Spleen (tissue), 11 donors: ENCODE data around the gene UBE2E2. TPM values are rescaled to one million over a fixed set of nuclear protein-coding genes. Genes with fewer than 3 reads are reported as not detected.

ENCODE experiments used
- DNase-seq: peaks from one replicate; pipeline ENCODE4 v3.0.0-alpha.2; 2020
- H3K27ac ChIP-seq, 8 donors: fragments of 200-600 bp; sonication (generic) in 7 of 8; 1 replicate in 4 of 8; 2 replicates in 4 of 8; pipeline versions ENCODE4 v1.5.0 to v1.8.0; 2016 to 2021; ENCODE audit warnings: inconsistent platforms in 4 of 8, mild to moderate bottlenecking in 4 of 8, moderate library complexity in 1 of 8
- H3K27me3 ChIP-seq, 7 donors: fragments of 200-600 bp; sonication (generic) in 6 of 7; replicated peaks in 1 of 7; 1 replicate in 4 of 7; 2 replicates in 3 of 7; pipeline versions ENCODE4 v1.5.0 to v1.8.0; 2016 to 2021; ENCODE audit warnings: inconsistent platforms in 3 of 7, mild to moderate bottlenecking in 1 of 7
- H3K36me3 ChIP-seq, 6 donors: fragments of 200-600 bp; sonication (generic) in 5 of 6; 1 replicate in 4 of 6; 2 replicates in 2 of 6; pipeline versions ENCODE4 v1.5.0 to v1.8.0; 2016 to 2021; ENCODE audit warnings: inconsistent platforms in 2 of 6
- H3K4me1 ChIP-seq, 6 donors: fragments of 200-600 bp; sonication (generic) in 5 of 6; 1 replicate in 3 of 6; 2 replicates in 3 of 6; pipeline versions ENCODE4 v1.5.0 to v1.8.0; 2016 to 2021; ENCODE audit warnings: inconsistent platforms in 3 of 6
- H3K4me3 ChIP-seq, 8 donors: fragments of 200-600 bp; sonication (generic) in 7 of 8; 1 replicate in 4 of 8; 2 replicates in 4 of 8; pipeline versions ENCODE4 v1.5.0 to v1.8.0; 2016 to 2021; ENCODE audit warnings: inconsistent platforms in 4 of 8, mild to moderate bottlenecking in 4 of 8, moderate library complexity in 2 of 8
- H3K9me3 ChIP-seq, 8 donors: fragments of 200-600 bp; sonication (generic) in 7 of 8; 1 replicate in 4 of 8; 2 replicates in 4 of 8; pipeline versions ENCODE4 v1.5.0 to v1.8.0; 2016 to 2021; ENCODE audit warnings: inconsistent platforms in 4 of 8
- CTCF ChIP-seq, 11 experiments: fragments of 200-600 bp in 7 of 11; fragments of 450-650 bp in 4 of 11; sonication (generic) in 4 of 11; IDR thresholded peaks in 8 of 11; conservative IDR thresholded peaks in 3 of 11; 1 replicate in 7 of 11; 2 replicates in 4 of 11; pipeline versions ENCODE4 v1.4.0 to v1.8.0; 2016 to 2021; ENCODE audit warnings: antibody characterized with exemption in 11 of 11, inconsistent platforms in 4 of 11, mild to moderate bottlenecking in 1 of 11
- POLR2A ChIP-seq, 3 donors: fragments of 450-650 bp; IDR thresholded peaks; one replicate each; pipeline ENCODE4 v1.5.1; 2017; ENCODE audit warnings: antibody characterized with exemption in 3 of 3, mild to moderate bottlenecking in 1 of 3
- POLR2AphosphoS5 ChIP-seq, 3 donors: sonication (generic); formaldehyde crosslinking; IDR thresholded peaks; one replicate each; pipeline ENCODE4 v1.5.1; 2017; ENCODE audit warnings: antibody characterized with exemption in 3 of 3
- WGBS, 5 donors: extraction: QIAGEN DNeasy Blood & Tissue Kit in 3 of 5; methylation state at CpG; one replicate each; pipeline versions ENCODE4 v1.1.5 to v1.1.7; 2013 to 2018; 5-methylcytosine and 5-hydroxymethylcytosine counted together
- intact Hi-C: fragments of 100-400 bp; cut with DNase I; formaldehyde crosslinking; loops from one replicate; pipeline ENCODE4 v1.15.0; 2023; ENCODE audit warnings: low total_unique reads
- polyA plus RNA-seq, 3 donors: library from polyadenylated mRNA; stranded (reverse); fragments of 200-250 nt; gene quantifications; one replicate each; pipeline ENCODE4 v1.2.1, GENCODE V29; 2013
- total RNA-seq, 7 donors: library from RNA; depleted of rRNA in 3 of 7; stranded (reverse); fragments of >200 nt in 3 of 7; fragmentation: NEBNext Ultra II Directional in 4 of 7; extraction: Animal tissue kit (Norgen Biotek cat#: 25700) in 4 of 7; gene quantifications; one replicate each; pipeline versions ENCODE4 v1.1.0 to v1.2.1, GENCODE V29; 2016 to 2021
- donor health status: healthy with polysubstance abuse.
- donor health status: DM: no; HTN: no; CAD: no; lungs with moderate emphysema.
- donor health status: DM: no; HTN: no; CAD: no.
- donor health status: Bipolar disorder and iron deficiency.
- donor health status: healthy.
- donor health status: DM: no; HTN: no; CAD: no.
- donor health status: DM: yes; HTN: yes; CAD: no.

Gene UBE2E2
- total and polyA plus RNA-seq, 10 donors = 27.9 to 87.6 (median 41.2) TPM

- no peak for TF ChIP-seq POLR2A (IDR thresholded peaks at IDR 0.05)
- TF ChIP-seq CTCF (IDR thresholded peaks at IDR 0.05 in 8 of 11, conservative IDR thresholded peaks at IDR 0.05 in 3 of 11) = no peak
- TF ChIP-seq POLR2AphosphoS5 (IDR thresholded peaks at IDR 0.05) = no peak
- H3K27me3 ChIP-seq = no peaks in the 10 kb centered on the region
- no peak for DNase-seq
- H3K4me1 ChIP-seq = no peaks in the 10 kb centered on the region
- WGBS, 5 donors = 58 to 71% (median 64%) methylated on average over 4 of the region's 4 CpGs
- peaks cover 0 to 38% (median 27%) of the 10 kb centered on the region in 8 donors for H3K9me3 ChIP-seq
- H3K4me3 ChIP-seq = no peak overlapping the region
- intact Hi-C loops = no loop called here
- peaks cover 0 to 11% (median 0%) of the 10 kb centered on the region in 6 donors for H3K36me3 ChIP-seq
- H3K27ac ChIP-seq = no peak overlapping the region
These were observed 271.6 kb downstream of the UBE2E2 start for GRCh38 chr3:23474580-23475357.

- H3K4me1 ChIP-seq = no peaks in the 10 kb centered on the region
- no peaks in the 10 kb centered on the region for H3K27me3 ChIP-seq
- TF ChIP-seq POLR2A (IDR thresholded peaks at IDR 0.05) (no peak), POLR2AphosphoS5 (IDR thresholded peaks at IDR 0.05) (no peak), CTCF (IDR thresholded peaks at IDR 0.05 in 8 of 11, conservative IDR thresholded peaks at IDR 0.05 in 3 of 11) (no peak)
- DNase-seq = no peak
- H3K4me3 ChIP-seq = no peak overlapping the region
- H3K36me3 ChIP-seq = peaks cover 0 to 17% (median 0%) of the 10 kb centered on the region in 6 donors
- intact Hi-C loops = no loop called here
- 88 to 96% (median 92%) methylated on average over 2 of the region's 2 CpGs for WGBS, 5 donors
- no peak overlapping the region for H3K27ac ChIP-seq
- H3K9me3 ChIP-seq = peaks cover 0 to 45% (median 34%) of the 10 kb centered on the region in 8 donors
These were observed 272.3 kb downstream of the UBE2E2 start for GRCh38 chr3:23475446-23475845.

- H3K4me3 ChIP-seq = no peak overlapping the region
- WGBS, 5 donors = 79 to 100% (median 92%) methylated on average over 2 to 3 of the region's 3 CpGs
- intact Hi-C loops = no loop called here
These were observed 275.9 kb downstream of the UBE2E2 start for GRCh38 chr3:23479026-23479425.

More at GRCh38 chr3:23479026-23479425, 275.9 kb downstream of the UBE2E2 start:
- Histone ChIP-seq H3K9me3 (peaks cover 0 to 39% (median 32%) of the 10 kb centered on the region in 8 donors), H3K4me1 (peaks cover 0 to 7% (median 0%) of the 10 kb centered on the region in 6 donors), H3K36me3 (peaks cover 0 to 17% (median 0%) of the 10 kb centered on the region in 6 donors), H3K27ac (no peak overlapping the region), H3K27me3 (no peaks in the 10 kb centered on the region)
- DNase-seq = no peak
- no peak for TF ChIP-seq POLR2A (IDR thresholded peaks at IDR 0.05)
- no peak for TF ChIP-seq POLR2AphosphoS5 (IDR thresholded peaks at IDR 0.05)
- TF ChIP-seq CTCF (IDR thresholded peaks at IDR 0.05 in 8 of 11, conservative IDR thresholded peaks at IDR 0.05 in 3 of 11) = no peak
